SHP77 treated with DMSO at 0.1 percent for 48 hours (cell line): Measurements from ENCODE around the gene ALK.

Source experiments
- DNase-seq: peaks from one replicate; lab custom pipeline; 2025; lab: John Stamatoyannopoulos, UW

ALK gene

GRCh38 chr2:29222381-29223179, 698.8 kb downstream of the ALK start:
- no peak for DNase-seq

GRCh38 chr2:29220506-29221270, 700.7 kb downstream of the ALK start:
- DNase-seq: no peak

DNA sequence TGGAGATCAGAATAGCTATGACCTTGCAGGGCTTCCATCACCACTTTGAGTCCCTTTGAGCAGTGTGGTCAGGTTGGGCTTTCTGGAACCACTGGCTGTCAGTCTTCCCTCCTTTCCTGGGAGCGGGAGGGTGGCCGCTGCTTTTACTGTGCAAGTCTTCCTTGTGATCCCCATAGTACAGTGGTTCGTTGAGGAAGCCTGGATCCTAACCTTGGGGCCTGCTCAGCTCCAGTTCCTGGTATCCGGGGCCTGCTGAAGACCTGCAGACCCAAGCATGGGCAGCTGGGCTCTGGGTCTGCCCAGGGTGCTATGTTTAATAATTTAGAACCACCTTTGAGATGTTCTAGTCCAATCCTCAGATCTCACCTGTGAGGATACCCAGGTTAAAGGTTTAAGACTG, 702.0 kb downstream of the ALK start:
- DNase-seq: no peak

DNA sequence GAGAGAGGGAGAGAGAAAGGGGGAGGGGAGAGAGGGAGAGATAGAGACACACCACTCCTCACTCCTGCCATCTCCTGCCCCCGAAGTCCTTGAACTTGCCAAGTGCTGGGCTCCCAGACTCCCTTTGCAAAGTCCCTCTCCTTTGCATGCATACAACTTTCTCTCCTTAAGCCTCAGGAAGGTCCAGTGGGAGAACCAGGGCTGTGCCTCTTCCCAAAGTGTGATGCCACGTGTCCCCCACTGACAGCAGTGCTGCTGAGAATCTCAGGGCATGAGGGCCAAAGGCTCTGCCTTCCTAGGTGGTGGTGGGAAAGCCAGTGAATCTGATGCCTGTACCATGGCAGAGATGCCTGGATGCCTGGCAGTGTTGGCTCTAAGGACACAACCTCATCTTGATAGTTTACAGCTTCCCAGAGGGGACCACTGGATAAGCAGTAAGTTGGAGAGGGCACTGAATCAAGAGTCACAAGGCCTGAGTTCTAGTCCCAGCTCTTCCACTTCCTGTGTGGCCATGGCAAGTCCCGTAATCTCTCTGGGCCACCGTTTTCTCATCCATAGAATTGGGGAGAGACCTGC, 702.7 kb downstream of the ALK start:
- no peak for DNase-seq

DNA sequence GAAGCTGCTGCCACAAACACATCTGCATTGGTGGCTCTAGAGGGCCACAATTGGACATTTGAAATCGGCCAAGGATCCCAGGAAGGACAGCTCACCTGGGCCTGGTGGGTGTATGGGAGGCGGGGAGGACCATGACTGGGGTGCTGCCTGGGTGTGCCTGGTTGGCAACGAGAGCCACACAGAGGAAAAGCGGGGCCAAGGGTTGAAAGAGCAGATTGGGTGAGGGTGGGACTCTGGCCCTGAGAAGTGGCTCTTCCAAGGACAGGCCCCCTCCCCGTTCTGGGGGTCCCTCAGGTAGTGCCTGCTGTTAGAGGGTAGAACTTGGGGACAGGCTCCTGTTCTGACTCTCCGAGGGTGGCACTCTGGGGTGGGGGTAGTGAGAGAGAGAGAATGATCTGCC, 703.3 kb downstream of the ALK start:
- no peak for DNase-seq

DNA sequence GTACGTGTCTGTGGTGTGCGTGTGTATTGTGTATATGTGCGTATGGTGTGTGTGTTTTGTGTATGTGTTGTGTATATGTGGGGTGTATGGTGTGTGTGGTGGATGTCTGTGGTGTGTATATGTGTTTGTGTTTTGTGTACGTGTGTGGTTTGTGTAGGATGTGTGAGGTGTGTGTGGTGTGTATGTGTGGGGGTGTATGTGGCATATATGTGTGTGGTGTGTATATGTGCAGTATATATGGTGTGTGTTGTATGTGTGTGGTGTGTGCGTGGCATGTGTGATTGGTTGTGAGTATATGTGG, 704.8 kb downstream of the ALK start:
- no peak for DNase-seq

DNA sequence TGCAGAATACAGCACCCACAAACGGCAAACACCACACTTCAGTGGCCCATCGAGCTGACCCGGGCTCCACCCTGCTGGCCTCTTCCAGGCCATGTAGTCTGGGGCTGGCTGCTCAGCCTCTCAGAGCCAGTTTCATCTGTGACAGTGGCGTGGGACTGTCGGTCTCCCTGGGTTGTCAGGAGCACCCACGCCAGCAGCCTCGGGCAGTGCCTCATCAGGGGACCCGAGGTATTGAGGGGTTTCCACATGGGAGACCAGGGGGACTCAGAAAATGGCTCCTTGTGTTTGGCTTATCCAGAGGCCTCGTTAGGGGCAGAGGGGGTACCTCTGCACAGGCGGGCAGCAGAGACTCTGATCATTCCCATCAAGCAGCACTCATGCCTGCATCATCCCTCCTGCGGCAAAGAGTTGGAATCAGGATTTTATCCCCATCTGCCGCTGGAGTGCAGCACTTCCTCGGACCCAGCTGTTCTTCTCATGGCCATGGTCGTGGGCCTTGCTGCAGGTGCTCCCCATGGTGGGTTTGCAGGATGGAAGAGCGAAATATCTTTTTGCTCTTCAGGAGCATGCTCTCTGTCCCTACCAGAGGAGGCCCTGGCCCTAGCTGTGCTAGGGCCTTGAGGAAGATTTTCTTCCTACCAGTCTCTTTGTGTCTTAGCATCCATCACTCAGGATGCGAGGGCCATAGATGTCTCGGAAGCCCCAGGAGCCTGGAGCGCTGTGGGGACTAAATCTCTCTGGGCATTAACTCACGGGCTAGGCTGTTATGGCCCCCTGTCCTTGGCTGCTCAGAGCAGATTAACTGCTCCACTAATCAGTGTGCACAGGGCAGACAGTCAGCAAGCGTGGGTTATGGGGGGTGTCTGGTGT, 705.4 kb downstream of the ALK start:
- no peak for DNase-seq

DNA sequence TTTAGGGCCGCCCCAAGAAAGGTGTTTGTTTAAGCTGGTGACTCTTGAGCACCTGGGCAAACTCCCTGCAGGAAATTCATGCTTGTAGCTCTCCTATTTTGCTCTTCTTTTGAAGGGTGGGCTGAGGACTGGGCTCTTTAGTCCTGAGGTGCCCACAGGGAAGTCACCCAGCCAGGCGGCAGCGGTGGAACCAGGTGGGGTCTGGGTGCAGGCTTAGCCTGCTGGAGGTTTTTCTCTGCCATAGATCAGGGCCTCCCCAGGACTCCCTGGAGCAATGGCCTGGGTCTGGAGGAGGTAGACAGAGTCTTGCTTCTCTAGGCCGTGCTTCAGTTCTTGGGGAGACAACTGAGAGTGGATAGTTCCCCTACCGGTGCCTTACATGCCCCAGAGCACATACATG, 706.3 kb downstream of the ALK start:
- DNase-seq: no peak

GRCh38 chr2:29213888-29214291, 707.5 kb downstream of the ALK start:
- DNase-seq: no peak

DNA sequence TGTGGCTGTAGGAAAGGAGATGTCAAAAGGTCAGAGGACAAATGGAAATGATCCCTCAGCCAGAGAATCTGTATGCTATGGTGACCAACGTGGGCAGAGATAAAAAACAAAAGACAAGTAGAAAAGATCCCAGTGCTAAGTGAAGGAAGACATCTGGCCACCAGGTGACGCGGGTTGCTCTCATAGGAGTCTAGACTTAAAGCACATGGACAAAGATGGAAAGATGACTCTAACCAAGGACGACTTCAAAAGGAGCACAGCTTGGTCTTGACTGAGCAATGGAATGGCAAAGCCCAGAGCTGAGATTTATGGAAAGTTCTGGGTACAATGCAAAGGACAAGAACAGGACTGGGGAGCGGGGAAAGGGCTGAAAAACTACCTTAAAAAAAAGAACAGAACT, 709.4 kb downstream of the ALK start:
- no peak for DNase-seq

- DNase-seq: no peak
These were observed 711.8 kb downstream of the ALK start for GRCh38 chr2:29209551-29209950.

GRCh38 chr2:29207352-29208148, 713.8 kb downstream of the ALK start:
- no peak for DNase-seq

DNA sequence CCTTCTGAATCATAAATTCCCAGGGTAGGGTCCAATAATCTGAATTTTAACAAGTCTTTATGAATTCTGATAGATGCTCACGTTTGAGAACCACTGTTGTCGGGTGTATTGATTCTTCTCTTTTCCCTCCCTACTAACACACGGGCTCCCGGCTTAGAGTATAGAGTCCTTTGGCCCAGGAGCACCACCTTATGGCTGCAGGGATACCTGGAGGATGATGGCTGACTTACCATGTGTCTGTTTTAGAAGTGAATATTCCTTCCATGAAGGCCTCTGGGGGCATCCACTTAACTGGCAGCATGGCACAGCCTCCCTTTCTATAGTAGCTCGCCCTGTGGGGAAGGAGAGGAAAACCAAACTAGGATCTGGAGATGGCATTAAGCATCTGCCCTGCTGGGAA, 714.4 kb downstream of the ALK start:
- no peak for DNase-seq

- DNase-seq: no peak
These were observed 718.4 kb downstream of the ALK start for GRCh38 chr2:29202819-29203495.

DNA sequence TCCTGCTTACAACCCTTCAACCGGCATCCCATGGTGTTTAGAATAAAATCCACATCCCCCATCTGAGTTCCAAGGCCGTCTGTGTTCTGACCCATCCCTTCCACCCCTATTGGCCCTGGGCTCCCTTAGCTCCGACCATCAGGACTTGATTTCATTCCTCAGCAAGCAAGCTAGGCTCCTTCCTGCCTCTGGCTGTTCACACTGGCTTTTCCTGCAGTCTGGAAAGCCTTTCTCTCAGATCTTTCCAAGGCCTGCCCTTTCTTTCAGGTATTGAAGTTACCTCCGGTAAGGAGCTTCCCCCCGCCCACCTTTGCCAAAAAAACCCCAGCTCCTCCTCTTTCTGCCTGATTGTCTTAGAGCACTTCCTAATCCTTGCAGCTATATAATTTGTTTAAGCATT, 719.4 kb downstream of the ALK start:
- no peak for DNase-seq

- peak; percentile 74 for DNase-seq
These were observed 724.3 kb downstream of the ALK start for GRCh38 chr2:29196792-29197788.

- no peak for DNase-seq
These were observed 725.6 kb downstream of the ALK start for GRCh38 chr2:29195796-29196195.

DNA sequence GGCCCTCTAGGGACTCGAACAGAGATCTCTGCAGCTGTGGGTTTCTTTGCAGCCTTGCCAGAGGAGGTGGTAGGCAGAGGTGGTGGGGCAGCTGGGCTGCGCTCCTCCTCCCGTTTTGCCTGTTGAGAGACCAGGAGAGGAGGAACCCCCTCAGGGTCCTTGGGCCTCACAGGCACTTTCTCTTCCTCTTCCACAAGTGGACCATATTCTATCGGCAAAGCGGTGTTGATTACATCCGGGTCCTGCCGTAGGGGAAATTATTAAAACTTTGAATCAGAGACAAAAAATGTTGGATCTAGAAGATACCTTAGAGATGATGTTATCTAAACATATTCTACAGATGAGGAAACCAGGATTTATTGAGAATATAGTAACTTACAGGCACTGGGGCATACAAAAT, 727.7 kb downstream of the ALK start:
- no peak for DNase-seq

DNA sequence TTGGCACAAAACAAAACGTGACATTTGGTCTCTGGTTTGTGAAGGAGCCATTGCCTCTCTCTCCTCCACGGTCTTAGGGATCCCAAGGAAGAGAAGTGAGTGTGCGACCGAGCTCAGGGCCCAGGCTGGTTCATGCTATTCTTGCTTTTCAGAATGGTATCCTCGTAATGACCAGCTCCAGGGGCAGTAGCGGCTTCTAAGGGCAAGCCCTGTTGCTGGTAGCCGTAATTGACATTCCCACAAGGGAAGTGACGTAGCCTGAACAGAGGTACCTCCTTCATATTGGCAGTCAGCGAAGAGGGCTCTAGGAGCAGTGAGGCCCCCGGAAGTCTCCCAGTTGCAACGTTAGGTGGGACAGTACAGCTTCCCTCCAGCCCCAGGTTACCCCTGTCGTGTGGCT, 728.3 kb downstream of the ALK start:
- DNase-seq: no peak

DNA sequence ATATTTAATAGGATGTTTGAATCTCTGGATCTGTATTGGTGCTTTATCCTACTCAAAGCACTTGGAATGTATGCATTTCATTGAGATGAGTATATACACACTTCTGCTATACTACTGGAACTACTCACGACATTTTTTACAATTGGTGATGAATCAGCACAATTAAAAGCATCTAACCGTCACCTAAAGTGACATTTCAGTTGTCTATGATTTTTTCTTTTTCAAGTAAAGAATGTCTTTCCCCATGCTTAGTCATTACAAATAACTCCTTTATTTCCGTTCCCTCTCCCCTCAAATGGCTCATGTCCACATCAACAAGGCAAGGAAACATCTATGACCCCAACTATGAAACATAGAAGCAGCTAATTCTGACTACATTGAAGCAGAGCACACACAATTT, 728.9 kb downstream of the ALK start:
- no peak for DNase-seq
